NCI-H446 treated with DMSO at 0.1 percent for 48 hours (cell line): Measurements from ENCODE around the gene MCIDAS.

ENCODE experiments used
- DNase-seq: peaks from one replicate; lab custom pipeline; 2025; lab: John Stamatoyannopoulos, UW

Gene MCIDAS

GRCh38 chr5:55222092-55222984 lies 4.8 kb downstream of the MCIDAS start:
- no peak for DNase-seq

- no peak for DNase-seq
Observed at GRCh38 chr5:55220433-55221185, 6.5 kb downstream of the MCIDAS start.

- no peak for DNase-seq
Observed at GRCh38 chr5:55219770-55220169, 7.3 kb downstream of the MCIDAS start.

GRCh38 chr5:55218967-55219366 lies 8.1 kb downstream of the MCIDAS start:
- DNase-seq = no peak

- no peak for DNase-seq
Observed at GRCh38 chr5:55211184-55211874, 15.8 kb downstream of the MCIDAS start.

DNA sequence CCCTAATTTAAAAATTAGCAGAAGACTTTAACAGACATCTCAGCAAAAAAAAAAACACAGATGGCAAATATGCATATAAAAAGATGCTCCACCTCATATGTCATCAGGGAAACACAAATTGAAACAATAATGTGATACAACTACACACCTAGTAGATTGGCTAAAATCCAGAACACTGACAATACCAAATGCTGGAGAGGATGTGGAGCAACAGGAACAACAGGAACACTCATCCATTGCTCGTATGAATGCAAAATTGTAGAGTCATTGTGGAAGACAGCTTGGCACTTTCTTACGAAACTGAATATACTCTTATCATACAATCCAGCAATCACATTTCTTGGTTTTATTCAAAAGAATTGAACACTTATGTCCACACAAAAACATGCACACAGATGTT lies 22.1 kb downstream of the MCIDAS start:
- no peak for DNase-seq

- DNase-seq = no peak
Observed at GRCh38 chr5:55191165-55191564, 36.0 kb downstream of the MCIDAS start.

DNA sequence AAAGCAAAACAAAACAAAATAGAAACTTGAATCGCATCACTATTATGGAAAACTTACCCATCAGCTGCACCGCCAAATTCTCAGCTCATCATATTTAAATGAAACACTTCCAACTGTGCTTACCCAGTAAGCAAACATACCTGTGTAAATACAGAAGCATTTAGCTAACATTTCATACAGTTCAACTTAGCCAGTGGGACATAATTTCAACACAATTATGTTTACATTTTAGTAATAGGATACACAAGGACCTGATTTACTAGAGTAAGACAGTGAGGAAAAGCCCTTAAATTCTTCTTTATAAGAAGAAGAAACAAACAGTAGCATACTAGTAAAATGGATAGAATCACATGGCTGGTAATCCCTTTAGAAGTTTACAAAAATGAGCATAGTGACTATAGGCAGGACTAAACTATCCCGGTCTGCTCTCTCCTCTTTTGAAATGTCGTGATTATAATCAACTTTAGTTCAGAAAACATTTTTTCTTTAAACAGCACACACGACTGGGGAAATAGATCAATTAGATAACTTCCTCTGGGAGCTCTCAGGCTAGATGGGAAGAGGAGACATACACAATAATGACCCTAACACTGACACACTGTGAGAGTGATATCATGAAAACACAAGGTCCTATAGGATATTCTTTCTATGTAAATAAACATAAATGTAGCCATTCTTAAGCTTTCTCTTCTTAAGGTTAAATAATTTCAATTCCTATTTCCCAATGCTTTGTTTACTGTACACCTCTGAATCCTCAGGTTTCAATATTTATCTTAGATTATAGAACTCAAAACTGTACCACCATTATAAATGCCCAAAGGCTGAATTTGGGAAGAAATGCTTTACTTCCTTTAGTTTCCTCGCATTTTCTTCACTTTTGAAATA lies 38.2 kb downstream of the MCIDAS start:
- no peak for DNase-seq

GRCh38 chr5:55187370-55187769 lies 39.7 kb downstream of the MCIDAS start:
- no peak for DNase-seq

GRCh38 chr5:55180016-55180415 lies 47.1 kb downstream of the MCIDAS start:
- DNase-seq = no peak

- DNase-seq = no peak
Observed at GRCh38 chr5:55177078-55177477, 50.0 kb downstream of the MCIDAS start.

DNA sequence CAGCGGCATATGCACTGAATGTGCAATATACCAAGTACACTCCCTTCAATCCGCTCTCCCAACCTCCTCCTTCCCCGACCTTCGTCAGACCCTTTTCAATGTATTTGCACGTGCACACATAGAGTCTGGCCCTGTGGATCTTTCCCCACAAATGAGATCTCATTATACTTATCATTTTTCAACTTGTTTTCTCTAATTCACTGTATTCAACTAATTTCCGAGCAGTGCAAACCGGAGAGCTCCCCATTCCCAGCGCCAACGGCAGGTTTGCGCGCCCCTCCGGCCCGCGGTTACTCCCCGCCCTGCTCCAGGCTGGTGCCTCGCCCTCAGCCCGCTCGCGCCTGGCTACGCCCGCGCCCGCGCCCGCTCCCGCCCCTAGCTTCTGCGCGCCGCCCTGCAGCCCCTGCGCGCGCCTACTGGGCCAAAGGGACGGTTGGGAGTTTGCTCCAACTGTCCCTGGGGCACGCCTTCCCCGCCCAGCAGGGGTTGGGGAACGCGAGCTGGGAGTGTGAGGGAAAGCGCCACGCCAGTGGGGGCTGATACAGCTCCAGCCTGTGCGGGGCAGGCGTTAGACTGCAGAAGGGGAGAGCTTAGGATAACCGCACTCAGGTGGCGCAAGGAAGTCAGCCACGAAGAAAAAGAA lies 50.8 kb downstream of the MCIDAS start:
- no peak for DNase-seq

GRCh38 chr5:55175781-55176175 lies 51.3 kb downstream of the MCIDAS start:
- no peak for DNase-seq

GRCh38 chr5:55173687-55174230 lies 53.4 kb downstream of the MCIDAS start:
- DNase-seq = peak; percentile 23

GRCh38 chr5:55172937-55173686 lies 54.0 kb downstream of the MCIDAS start, which contains the start of gene CDC20B:
Gene CDC20B, minus strand, starts transcription at chr5:55173177. Its CDS starts 177 bp downstream, at chr5:55173000.
- peak; percentile 34 for DNase-seq

DNA sequence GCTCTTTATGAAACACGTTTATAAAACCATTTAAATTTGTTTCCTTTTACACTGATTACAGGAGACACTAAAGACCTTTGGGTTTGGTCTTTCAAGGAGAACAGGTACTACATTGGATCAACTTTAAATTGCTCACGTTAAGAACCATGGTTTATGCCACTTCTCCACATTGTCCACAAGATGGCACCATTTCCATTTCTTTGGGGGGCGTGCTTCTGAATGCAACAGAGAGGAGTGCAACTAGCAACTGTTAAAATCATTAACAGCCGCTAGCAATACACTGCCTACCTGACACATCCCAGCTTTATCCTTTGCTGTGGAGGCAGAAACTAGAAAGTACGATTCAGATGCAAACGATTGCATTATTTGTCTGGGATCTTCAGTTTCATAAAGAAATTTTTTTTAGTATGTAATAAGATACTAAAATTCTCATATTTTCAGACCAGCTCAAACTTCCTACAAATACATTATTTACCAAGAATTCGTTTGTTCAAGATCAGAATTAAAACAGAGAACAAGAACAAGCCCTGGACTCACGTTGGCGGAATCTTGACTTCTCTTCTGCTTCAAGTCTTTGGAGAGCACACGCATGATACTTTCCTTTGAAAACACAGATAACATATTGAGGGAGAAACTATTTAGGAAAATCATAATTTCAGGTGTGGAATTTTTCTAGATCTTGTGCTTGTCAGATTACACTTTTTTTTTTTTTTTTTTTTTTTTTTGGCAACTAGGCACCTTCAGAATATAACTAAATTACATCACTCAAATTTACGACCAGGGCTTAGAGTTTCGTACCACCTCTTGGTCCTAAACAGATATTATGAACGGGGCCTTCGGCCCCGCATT lies 54.8 kb downstream of the MCIDAS start:
- DNase-seq = peak; percentile 58

DNA sequence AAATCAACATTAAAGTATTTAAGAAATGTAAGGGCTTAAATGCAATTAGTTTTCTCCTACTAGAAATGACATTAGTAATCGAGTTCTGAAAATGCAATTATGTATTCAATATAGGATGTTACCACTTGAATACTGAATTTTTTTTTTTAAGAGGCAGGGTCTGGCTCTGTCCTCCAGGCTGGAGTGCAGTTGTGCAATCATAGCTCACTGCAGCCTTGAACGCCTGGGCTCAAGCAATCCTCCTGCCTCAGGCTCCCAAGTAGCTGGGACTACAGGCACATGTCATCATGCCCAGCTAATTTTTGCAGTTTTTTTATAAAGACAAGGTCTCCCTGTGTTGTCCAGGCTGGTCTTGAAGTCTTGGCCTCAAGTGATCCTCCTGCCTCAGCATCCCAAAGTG lies 55.6 kb downstream of the MCIDAS start:
- DNase-seq = no peak
